Neural progenitor cell (in vitro differentiated cells): Measurements from ENCODE around the gene CELF6. TPM values are rescaled to one million over a fixed set of nuclear protein-coding genes. Genes with fewer than 3 reads are reported as not detected.

Experiments used
- DNase-seq: peaks from one replicate; pipeline ENCODE4 v3.0.0-alpha.2; 2016; ENCODE audit warnings: low spot score
- H2AFZ ChIP-seq: fragments of 200-600 bp; sonication (generic); replicated peaks from 2 replicates; pipeline ENCODE4 v1.6.1; 2016; ENCODE audit warnings: antibody characterized with exemption
- H3F3A ChIP-seq: fragments of 200-600 bp; sonication (generic); 2 replicates; pipeline ENCODE4 v1.6.1; 2016; ENCODE audit warnings: antibody characterized with exemption, low read depth
- H3K27ac ChIP-seq: fragments of 200-600 bp; sonication (generic); 2 replicates; pipeline ENCODE4 v1.5.1; 2016; ENCODE audit warnings: mild to moderate bottlenecking
- H3K27me3 ChIP-seq: fragments of 200-600 bp; sonication (generic); 2 replicates; pipeline ENCODE4 v1.6.1; 2016; ENCODE audit warnings: mild to moderate bottlenecking, moderate library complexity
- H3K36me3 ChIP-seq: fragments of 200-600 bp; sonication (generic); 2 replicates; pipeline ENCODE4 v1.5.1; 2016
- H3K4me1 ChIP-seq: fragments of 200-600 bp; sonication (generic); 2 replicates; pipeline ENCODE4 v1.6.1; 2016; ENCODE audit warnings: mixed run types
- H3K4me2 ChIP-seq: fragments of 200-600 bp; sonication (generic); 2 replicates; pipeline ENCODE4 v1.6.1; 2016
- H3K4me3 ChIP-seq: fragments of 200-600 bp; sonication (generic); 2 replicates; pipeline ENCODE4 v1.5.1; 2016
- H3K79me2 ChIP-seq: fragments of 200-600 bp; sonication (generic); 2 replicates; pipeline ENCODE4 v1.6.1; 2016; ENCODE audit warnings: low read depth
- H3K9ac ChIP-seq: fragments of 200-600 bp; sonication (generic); 2 replicates; pipeline ENCODE4 v1.6.1; 2016
- H3K9me3 ChIP-seq: fragments of 200-600 bp; sonication (generic); 2 replicates; pipeline ENCODE4 v1.5.1; 2016; ENCODE audit warnings: low read depth
- H4K20me1 ChIP-seq: fragments of 200-600 bp; sonication (generic); 2 replicates; pipeline ENCODE4 v1.6.1; 2016; ENCODE audit warnings: low read depth
- H3K27ac Mint-ChIP-seq: 3 replicates; pipeline ENCODE4 v1.8.0; 2021; ENCODE audit warnings: mixed read lengths
- H3K27me3 Mint-ChIP-seq: 2 replicates; pipeline ENCODE4 v1.8.0; 2022; ENCODE audit warnings: low read depth, mild to moderate bottlenecking, inconsistent platforms, moderate library complexity, mixed read lengths; ENCODE audit not compliant: insufficient read depth
- H3K36me3 Mint-ChIP-seq: 3 replicates; pipeline ENCODE4 v1.8.0; 2021; ENCODE audit warnings: mixed read lengths
- H3K4me1 Mint-ChIP-seq: 3 replicates; pipeline ENCODE4 v1.8.0; 2021; ENCODE audit warnings: mixed read lengths
- H3K4me3 Mint-ChIP-seq: 3 replicates; pipeline ENCODE4 v1.8.0; 2021; ENCODE audit warnings: mild to moderate bottlenecking, moderate library complexity, mixed read lengths
- H3K9me3 Mint-ChIP-seq: 3 replicates; pipeline ENCODE4 v1.8.0; 2020; ENCODE audit warnings: mixed read lengths
- EZH2 ChIP-seq: fragments of 200-600 bp; sonication (generic); IDR thresholded peaks from 2 replicates; pipeline ENCODE4 v1.6.1; 2017; ENCODE audit warnings: antibody characterized with exemption, mild to moderate bottlenecking, moderate library complexity
- EZH2phosphoT487 ChIP-seq: fragments of 200-600 bp; sonication (generic); IDR thresholded peaks from 2 replicates; pipeline ENCODE4 v1.6.1; 2017; ENCODE audit warnings: antibody characterized with exemption
- total RNA-seq: library from RNA; depleted of rRNA; stranded (reverse); fragments of >200 nt; gene quantifications from 2 replicates; pipeline ENCODE4 v1.2.3, GENCODE V29; 2015; ENCODE audit warnings: low replicate concordance
- TF ChIP-seq, protein P1 (sequence below): fragments of 200-600 bp; sonication (generic); IDR thresholded peaks from 2 replicates; pipeline ENCODE4 v1.5.1; 2017; ENCODE audit warnings: antibody characterized with exemption, mild to moderate bottlenecking

The CELF6 gene
- total RNA-seq, 1 donor from 2014 or later: 0.95 TPM

DNA sequence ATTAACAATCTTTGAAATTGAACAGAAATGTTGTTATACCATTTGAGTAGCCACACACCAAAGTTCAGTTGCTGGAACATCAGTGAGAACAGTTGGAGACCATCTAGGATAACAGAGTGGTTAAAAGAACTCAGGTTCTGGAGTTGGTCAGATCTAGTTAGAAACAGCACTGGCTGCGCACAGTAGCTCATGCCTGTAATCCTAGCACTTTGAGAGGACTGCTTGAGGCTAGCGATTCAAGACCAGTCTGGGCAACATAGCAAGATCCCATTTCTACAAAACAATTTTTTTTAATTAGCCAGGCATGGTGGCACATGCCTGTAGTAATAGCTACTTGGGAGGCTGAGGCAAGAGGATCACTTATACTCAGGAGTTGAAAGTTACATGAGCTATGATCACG lies 81.4 kb downstream of the CELF6 start:
- peaks cover 16% of the 10 kb centered on the region for H3K36me3 Mint-ChIP-seq
- no peak for DNase-seq
- H3K4me1 ChIP-seq: peaks cover 19% of the 10 kb centered on the region
- peaks cover 22% of the 10 kb centered on the region for H3F3A ChIP-seq
- TF ChIP-seq EZH2: no peak
- TF ChIP-seq, protein P1, sequence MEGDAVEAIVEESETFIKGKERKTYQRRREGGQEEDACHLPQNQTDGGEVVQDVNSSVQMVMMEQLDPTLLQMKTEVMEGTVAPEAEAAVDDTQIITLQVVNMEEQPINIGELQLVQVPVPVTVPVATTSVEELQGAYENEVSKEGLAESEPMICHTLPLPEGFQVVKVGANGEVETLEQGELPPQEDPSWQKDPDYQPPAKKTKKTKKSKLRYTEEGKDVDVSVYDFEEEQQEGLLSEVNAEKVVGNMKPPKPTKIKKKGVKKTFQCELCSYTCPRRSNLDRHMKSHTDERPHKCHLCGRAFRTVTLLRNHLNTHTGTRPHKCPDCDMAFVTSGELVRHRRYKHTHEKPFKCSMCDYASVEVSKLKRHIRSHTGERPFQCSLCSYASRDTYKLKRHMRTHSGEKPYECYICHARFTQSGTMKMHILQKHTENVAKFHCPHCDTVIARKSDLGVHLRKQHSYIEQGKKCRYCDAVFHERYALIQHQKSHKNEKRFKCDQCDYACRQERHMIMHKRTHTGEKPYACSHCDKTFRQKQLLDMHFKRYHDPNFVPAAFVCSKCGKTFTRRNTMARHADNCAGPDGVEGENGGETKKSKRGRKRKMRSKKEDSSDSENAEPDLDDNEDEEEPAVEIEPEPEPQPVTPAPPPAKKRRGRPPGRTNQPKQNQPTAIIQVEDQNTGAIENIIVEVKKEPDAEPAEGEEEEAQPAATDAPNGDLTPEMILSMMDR: no peak
- TF ChIP-seq EZH2phosphoT487: no peak
- H2AFZ ChIP-seq: no peak overlapping the region
- H3K9ac ChIP-seq: no peak overlapping the region
- H3K36me3 ChIP-seq: peaks cover 11% of the 10 kb centered on the region
- H3K4me3 Mint-ChIP-seq: no peak overlapping the region
- H3K79me2 ChIP-seq: no peaks in the 10 kb centered on the region
- H3K4me1 Mint-ChIP-seq: peaks cover 34% of the 10 kb centered on the region
- no peaks in the 10 kb centered on the region for H3K9me3 Mint-ChIP-seq
- H3K4me3 ChIP-seq: no peak overlapping the region
- no peaks in the 10 kb centered on the region for H3K9me3 ChIP-seq
- H3K27me3 Mint-ChIP-seq: peaks cover 3% of the 10 kb centered on the region
- no peak overlapping the region for H3K4me2 ChIP-seq
- no peak overlapping the region for H3K27ac Mint-ChIP-seq
- no peak overlapping the region for H3K27ac ChIP-seq
- H4K20me1 ChIP-seq: peaks cover 54% of the 10 kb centered on the region
- peaks cover 94% of the 10 kb centered on the region for H3K27me3 ChIP-seq

DNA sequence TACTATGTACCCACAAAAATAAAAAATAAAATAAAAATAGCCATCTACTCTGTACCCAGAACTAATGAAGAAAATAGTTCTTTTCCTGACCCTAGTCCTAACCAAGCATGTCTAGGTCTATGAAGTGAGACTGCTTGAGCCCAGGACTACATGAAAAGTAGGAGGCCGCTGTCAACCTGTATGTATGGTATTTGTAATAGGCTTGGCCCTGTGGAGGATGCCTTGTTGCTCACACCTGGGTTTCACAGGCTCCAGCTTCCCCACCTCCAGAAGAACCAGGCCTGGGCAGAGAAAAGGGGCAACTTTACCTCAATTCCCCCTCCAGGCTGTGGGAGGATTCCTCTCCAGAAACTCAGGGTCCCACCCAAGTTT lies 82.1 kb downstream of the CELF6 start:
- H3K9me3 ChIP-seq: no peaks in the 10 kb centered on the region
- H3K79me2 ChIP-seq: no peaks in the 10 kb centered on the region
- H3K27me3 ChIP-seq: peaks cover 99% of the 10 kb centered on the region
- Mint-ChIP-seq H3K9me3 (no peaks in the 10 kb centered on the region), H3K36me3 (peaks cover 16% of the 10 kb centered on the region), H3K27me3 (peaks cover 3% of the 10 kb centered on the region), H3K4me1 (peaks cover 28% of the 10 kb centered on the region), H3K27ac (no peak overlapping the region), H3K4me3 (no peak overlapping the region)
- TF ChIP-seq EZH2 (no peak), EZH2phosphoT487 (no peak)
- TF ChIP-seq, protein P1: no peak
- H2AFZ ChIP-seq: no peak overlapping the region
- H3F3A ChIP-seq: peaks cover 15% of the 10 kb centered on the region
- peaks cover 11% of the 10 kb centered on the region for H3K36me3 ChIP-seq
- DNase-seq: no peak
- H4K20me1 ChIP-seq: peaks cover 48% of the 10 kb centered on the region
- H3K9ac ChIP-seq: no peak overlapping the region
- H3K27ac ChIP-seq: no peak overlapping the region
- no peak overlapping the region for H3K4me2 ChIP-seq
- H3K4me1 ChIP-seq: peaks cover 11% of the 10 kb centered on the region
- no peak overlapping the region for H3K4me3 ChIP-seq

DNA sequence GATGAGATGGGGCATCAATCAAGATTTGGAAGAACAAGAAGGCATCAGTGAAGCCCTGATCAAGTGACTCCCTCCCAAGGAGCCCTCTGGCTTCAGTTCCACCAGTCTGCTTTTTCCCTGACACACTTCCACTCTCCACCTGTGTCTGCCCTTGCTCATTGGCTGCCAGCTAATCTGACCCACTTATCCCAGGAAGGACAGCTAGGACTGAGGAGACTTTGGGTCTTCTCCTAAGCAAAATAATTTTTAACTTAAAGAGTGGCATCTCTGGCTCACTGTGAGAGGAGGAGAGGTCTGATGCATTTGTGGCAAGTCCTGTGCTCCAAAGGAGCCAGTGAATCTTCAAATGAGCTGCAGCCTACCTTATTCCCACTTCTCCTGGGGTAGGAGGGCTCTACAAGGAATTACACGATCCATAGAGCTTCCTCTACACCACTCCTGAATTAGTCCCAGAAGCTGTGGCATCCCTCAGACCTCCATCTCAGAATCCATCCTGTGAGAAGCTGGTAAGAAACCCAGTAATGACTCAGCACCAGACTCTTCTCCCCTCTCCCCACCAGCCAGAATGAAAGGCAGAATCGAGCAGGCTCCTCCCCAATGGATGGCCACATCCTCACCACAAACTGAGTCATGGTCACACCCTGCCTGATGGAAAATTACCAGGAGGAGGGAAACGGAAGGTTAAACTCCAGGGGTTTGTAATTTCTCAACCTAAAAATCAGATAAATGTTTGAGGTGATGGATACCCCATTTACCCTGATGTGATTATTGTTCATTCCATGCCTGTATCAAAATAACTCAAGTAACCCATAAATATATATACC lies 82.7 kb downstream of the CELF6 start:
- Histone ChIP-seq H3K27ac (no peak overlapping the region), H3K4me3 (no peak overlapping the region)
- no peak overlapping the region for H3K27ac Mint-ChIP-seq

More for the DNA sequence above, 82.7 kb downstream of the CELF6 start:
- peaks cover 3% of the 10 kb centered on the region for H3K27me3 Mint-ChIP-seq
- H3K79me2 ChIP-seq: no peaks in the 10 kb centered on the region
- DNase-seq: no peak
- peaks cover 100% of the 10 kb centered on the region for H3K27me3 ChIP-seq
- TF ChIP-seq EZH2phosphoT487 (no peak), EZH2 (no peak)
- TF ChIP-seq, protein P1: no peak
- H3K4me2 ChIP-seq: no peak overlapping the region
- H3K9me3 Mint-ChIP-seq: no peaks in the 10 kb centered on the region
- no peak overlapping the region for H3K4me3 Mint-ChIP-seq
- H3K36me3 ChIP-seq: peaks cover 11% of the 10 kb centered on the region
- no peaks in the 10 kb centered on the region for H3K9me3 ChIP-seq
- peaks cover 28% of the 10 kb centered on the region for H3K4me1 Mint-ChIP-seq
- H4K20me1 ChIP-seq: peaks cover 48% of the 10 kb centered on the region
- no peak overlapping the region for H2AFZ ChIP-seq
- peaks cover 15% of the 10 kb centered on the region for H3F3A ChIP-seq
- H3K36me3 Mint-ChIP-seq: peaks cover 14% of the 10 kb centered on the region
- no peak overlapping the region for H3K9ac ChIP-seq
- peaks cover 10% of the 10 kb centered on the region for H3K4me1 ChIP-seq
